ENCODE measurements around the gene FGD4.
"Not testable (repeated sequence)": the region's sequence is repeated elsewhere in the genome, so short reads cannot be mapped to it uniquely, and the experiment has no call there.

Gene FGD4

GRCh38 chr12:32508626-32509025 lies 109.3 kb downstream of the FGD4 start:
- no peaks in the 10 kb centered on the region for H3K27me3 ChIP-seq (ENCODE audit: control insufficient read depth, insufficient read depth, low read length)
- H3K9me3 ChIP-seq (ENCODE audit: control insufficient read depth, low read length) = no peaks in the 10 kb centered on the region
- no peak overlapping the region for H3K9ac ChIP-seq
- no peak overlapping the region for H2AFZ ChIP-seq
- H3K4me1 ChIP-seq = no peaks in the 10 kb centered on the region
- no peak overlapping the region for H3K4me2 ChIP-seq (ENCODE audit: low read length)
- H3K36me3 ChIP-seq (ENCODE audit: control insufficient read depth, insufficient read depth, low read length) = no peaks in the 10 kb centered on the region
- TF ChIP-seq CTCF (IDR thresholded peaks at IDR 0.05) = no peak
- no peak overlapping the region for H3K27ac ChIP-seq
- H3K79me2 ChIP-seq = peaks cover 50% of the 10 kb centered on the region
- no peak overlapping the region for H3K4me3 ChIP-seq (ENCODE audit: low read depth, low read length)

DNA sequence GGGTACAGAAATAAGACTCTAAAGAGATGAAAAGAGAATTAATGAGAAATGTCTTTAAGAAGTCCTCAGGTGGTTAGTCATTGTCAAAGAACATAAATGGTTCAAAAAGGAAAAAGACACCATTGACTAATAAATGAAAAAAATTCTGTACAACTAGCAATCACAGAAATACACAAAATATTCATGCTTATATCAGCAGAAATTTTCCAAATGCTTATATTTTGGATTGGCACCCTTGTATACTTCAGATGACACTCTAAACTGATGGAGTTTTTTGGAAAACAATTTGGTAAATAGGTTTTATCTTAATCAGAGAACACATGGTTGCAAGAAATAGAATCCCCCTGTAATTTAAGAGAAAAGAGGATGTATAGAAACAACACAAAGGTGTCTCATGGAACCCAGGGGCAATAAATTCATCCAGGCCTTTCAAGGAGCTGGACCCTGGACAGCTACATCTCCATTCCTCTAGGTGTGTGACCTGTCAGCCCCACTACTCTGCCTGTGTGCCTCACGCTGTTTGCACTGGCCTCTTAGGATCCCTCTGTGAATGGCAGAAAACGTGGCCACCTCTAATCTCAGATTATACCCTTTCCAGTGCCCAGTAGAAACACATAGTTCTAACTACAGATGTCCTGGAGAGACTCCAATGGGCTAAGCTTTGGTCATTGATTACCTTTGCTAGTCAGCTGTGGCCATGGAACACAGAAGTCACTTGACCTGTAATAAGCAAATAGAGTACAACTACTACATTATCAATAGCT lies 110.2 kb downstream of the FGD4 start:
- no peaks in the 10 kb centered on the region for H3K36me3 ChIP-seq (ENCODE audit: control insufficient read depth, insufficient read depth, low read length)
- H3K4me1 ChIP-seq = no peaks in the 10 kb centered on the region
- no peak overlapping the region for H3K4me3 ChIP-seq (ENCODE audit: low read depth, low read length)
- no peak for TF ChIP-seq CTCF (IDR thresholded peaks at IDR 0.05)
- no peak overlapping the region for H3K4me2 ChIP-seq (ENCODE audit: low read length)
- no peak overlapping the region for H3K9ac ChIP-seq
- no peak overlapping the region for H2AFZ ChIP-seq
- H3K27me3 ChIP-seq (ENCODE audit: control insufficient read depth, insufficient read depth, low read length) = no peaks in the 10 kb centered on the region
- no peaks in the 10 kb centered on the region for H3K9me3 ChIP-seq (ENCODE audit: control insufficient read depth, low read length)
- no peak overlapping the region for H3K27ac ChIP-seq
- H3K79me2 ChIP-seq = peaks cover 44% of the 10 kb centered on the region

DNA sequence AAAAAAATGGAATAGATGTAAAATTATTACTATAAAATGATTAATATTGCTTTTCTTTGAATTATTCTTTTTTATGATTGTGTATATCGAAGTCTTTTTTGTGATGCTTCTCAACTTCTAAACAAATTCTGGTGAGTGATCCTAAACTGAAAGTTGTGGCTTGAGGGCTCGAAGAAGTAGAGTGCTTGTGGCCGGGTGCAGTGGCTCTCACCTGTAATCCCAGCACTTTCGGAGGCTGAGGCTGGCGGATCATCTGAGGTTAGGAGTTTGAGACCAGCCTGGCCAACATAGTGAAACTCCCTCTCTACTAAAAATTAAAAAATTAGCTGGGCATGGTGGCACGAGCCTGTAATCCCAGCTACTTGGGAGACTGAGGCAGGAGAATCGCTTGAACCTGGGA lies 112.6 kb downstream of the FGD4 start:
- H3K9me3 ChIP-seq (ENCODE audit: control insufficient read depth, low read length); H3K4me2 ChIP-seq (ENCODE audit: low read length); H3K27ac ChIP-seq; H3K9ac ChIP-seq; H2AFZ ChIP-seq; H3K27me3 ChIP-seq (ENCODE audit: control insufficient read depth, insufficient read depth, low read length); H3K4me1 ChIP-seq; H3K4me3 ChIP-seq (ENCODE audit: low read depth, low read length); H3K36me3 ChIP-seq (ENCODE audit: control insufficient read depth, insufficient read depth, low read length): not testable (repeated sequence)
- peaks cover 38% of the 10 kb centered on the region for H3K79me2 ChIP-seq

GRCh38 chr12:32512379-32512778 lies 113.0 kb downstream of the FGD4 start:
- Histone ChIP-seq H3K4me1 (no peaks in the 10 kb centered on the region), H3K27ac (no peak overlapping the region), H3K27me3 (ENCODE audit: control insufficient read depth, insufficient read depth, low read length) (no peaks in the 10 kb centered on the region), H3K9me3 (ENCODE audit: control insufficient read depth, low read length) (no peaks in the 10 kb centered on the region), H3K4me2 (ENCODE audit: low read length) (no peak overlapping the region), H3K9ac (no peak overlapping the region), H2AFZ (no peak overlapping the region), H3K4me3 (ENCODE audit: low read depth, low read length) (no peak overlapping the region), H3K79me2 (peaks cover 35% of the 10 kb centered on the region), H3K36me3 (ENCODE audit: control insufficient read depth, insufficient read depth, low read length) (no peaks in the 10 kb centered on the region)
- no peak for TF ChIP-seq CTCF (IDR thresholded peaks at IDR 0.05)

GRCh38 chr12:32512910-32513309 lies 113.6 kb downstream of the FGD4 start:
- Histone ChIP-seq H3K9ac (no peak overlapping the region), H3K4me3 (ENCODE audit: low read depth, low read length) (no peak overlapping the region), H3K79me2 (peaks cover 36% of the 10 kb centered on the region), H2AFZ (no peak overlapping the region), H3K9me3 (ENCODE audit: control insufficient read depth, low read length) (no peaks in the 10 kb centered on the region), H3K27me3 (ENCODE audit: control insufficient read depth, insufficient read depth, low read length) (no peaks in the 10 kb centered on the region), H3K27ac (no peak overlapping the region), H3K4me2 (ENCODE audit: low read length) (no peak overlapping the region), H3K36me3 (ENCODE audit: control insufficient read depth, insufficient read depth, low read length) (no peaks in the 10 kb centered on the region), H3K4me1 (no peaks in the 10 kb centered on the region)
- no peak for TF ChIP-seq CTCF (IDR thresholded peaks at IDR 0.05)

Data from parathyroid adenoma (tissue), 2 donors.